OCI-LY7 (cell line): ENCODE measurements around the gene GGN.

ENCODE experiments used
- CTCF ChIP-seq: fragments of 200-600 bp; sonication (generic); conservative IDR thresholded peaks from 2 replicates; pipeline ENCODE4 v1.5.1; 2014; ENCODE audit warnings: mild to moderate bottlenecking, antibody characterized with exemption, low read length, moderate library complexity, mixed read lengths
- EZH2phosphoT487 ChIP-seq: fragments of 200-600 bp; sonication (generic); IDR thresholded peaks from 2 replicates; pipeline ENCODE4 v1.6.1; 2018; ENCODE audit warnings: low read depth, borderline replicate concordance, mild to moderate bottlenecking, mixed run types, antibody characterized with exemption, low read length, moderate library complexity, mixed read lengths

- TF ChIP-seq CTCF (no peak), EZH2phosphoT487 (no peak)
These were observed 7.7 kb upstream of the GGN start for GRCh38 chr19:38395381-38396114.
